ENCODE results near the gene OR10A5.

The OR10A5 gene

DNA sequence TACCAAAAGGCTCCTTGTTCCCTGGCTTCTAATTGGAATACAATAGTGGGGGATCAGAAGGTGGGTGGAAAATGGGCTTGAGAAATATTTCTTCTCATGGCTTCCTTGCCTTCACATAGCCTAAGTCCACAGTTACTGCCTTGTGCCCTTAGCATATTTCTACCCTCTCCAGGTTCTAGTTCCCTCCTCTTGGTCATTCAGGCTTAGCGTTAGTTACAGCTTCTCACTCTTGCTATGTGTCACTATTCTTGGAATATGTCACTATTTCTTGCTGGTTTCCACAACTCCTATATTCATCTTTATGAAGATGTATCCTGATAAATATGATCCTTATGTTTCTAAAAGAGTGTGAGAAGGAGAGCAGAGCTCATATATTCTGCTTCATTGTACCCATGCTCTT lies 44.4 kb downstream of the OR10A5 start:
- Histone ChIP-seq H3K4me1 (ENCODE audit: control insufficient read depth in 1 of 2, insufficient read depth in 1 of 2, low read depth in 1 of 2, low read length in 1 of 2) (no peaks in the 10 kb centered on the region), H3K36me3 (no peaks in the 10 kb centered on the region), H3K27ac (no peak overlapping the region), H3K4me3 (ENCODE audit: low read depth in 1 of 2, low read length in 1 of 2) (no peak overlapping the region), H3K27me3 (no peaks in the 10 kb centered on the region), H3K9me3 (no peaks in the 10 kb centered on the region)
- TF ChIP-seq, protein P1, sequence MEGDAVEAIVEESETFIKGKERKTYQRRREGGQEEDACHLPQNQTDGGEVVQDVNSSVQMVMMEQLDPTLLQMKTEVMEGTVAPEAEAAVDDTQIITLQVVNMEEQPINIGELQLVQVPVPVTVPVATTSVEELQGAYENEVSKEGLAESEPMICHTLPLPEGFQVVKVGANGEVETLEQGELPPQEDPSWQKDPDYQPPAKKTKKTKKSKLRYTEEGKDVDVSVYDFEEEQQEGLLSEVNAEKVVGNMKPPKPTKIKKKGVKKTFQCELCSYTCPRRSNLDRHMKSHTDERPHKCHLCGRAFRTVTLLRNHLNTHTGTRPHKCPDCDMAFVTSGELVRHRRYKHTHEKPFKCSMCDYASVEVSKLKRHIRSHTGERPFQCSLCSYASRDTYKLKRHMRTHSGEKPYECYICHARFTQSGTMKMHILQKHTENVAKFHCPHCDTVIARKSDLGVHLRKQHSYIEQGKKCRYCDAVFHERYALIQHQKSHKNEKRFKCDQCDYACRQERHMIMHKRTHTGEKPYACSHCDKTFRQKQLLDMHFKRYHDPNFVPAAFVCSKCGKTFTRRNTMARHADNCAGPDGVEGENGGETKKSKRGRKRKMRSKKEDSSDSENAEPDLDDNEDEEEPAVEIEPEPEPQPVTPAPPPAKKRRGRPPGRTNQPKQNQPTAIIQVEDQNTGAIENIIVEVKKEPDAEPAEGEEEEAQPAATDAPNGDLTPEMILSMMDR (IDR thresholded peaks at IDR 0.05): no peak

DNA sequence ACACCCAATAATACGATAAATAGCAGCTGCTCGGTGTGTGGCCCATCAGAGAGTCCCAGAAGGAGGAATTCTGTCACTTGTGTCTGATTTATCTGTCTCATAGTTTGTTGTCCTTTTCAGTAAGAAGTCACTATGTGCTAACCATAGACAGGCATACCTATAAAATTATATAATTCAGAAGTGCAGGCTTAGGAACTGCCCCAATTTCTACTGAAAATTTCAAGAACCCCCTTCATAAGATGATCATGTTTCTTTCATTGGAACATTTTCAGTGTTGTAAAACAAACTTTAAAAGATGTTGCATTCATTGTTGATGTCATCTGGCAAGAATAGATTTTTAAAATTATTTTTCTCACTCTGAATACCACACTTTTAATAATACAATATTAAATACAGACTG lies 46.9 kb downstream of the OR10A5 start, which contains the start of gene OR2D2:
Gene OR2D2, minus strand, starts transcription at position 101 of the 400 bp plus-strand sequence. Its CDS starts 0 bp downstream, at position 101.
- no peaks in the 10 kb centered on the region for H3K27me3 ChIP-seq
- no peaks in the 10 kb centered on the region for H3K9me3 ChIP-seq

DNA sequence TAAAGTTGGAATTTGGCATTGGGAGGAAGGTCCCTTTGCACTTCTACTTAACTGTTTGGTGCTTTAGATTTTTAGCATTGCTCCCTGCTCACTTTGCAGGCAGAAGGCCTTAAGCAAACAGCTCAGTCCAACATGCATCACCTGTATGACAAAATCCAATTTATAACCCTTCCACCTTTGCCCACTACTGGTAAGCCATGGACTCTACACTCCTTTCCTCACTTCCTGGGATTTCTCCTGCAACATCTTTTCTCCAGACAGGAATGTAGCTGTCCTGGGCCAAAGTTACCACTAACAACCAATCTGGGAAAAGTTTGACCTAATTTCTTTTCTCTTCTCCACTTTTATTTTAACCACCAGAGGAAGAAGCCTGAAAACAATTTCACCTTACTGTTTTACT lies 48.6 kb downstream of the OR10A5 start:
- H3K36me3 ChIP-seq: no peaks in the 10 kb centered on the region
- no peak overlapping the region for H3K27ac ChIP-seq
- H3K9me3 ChIP-seq: no peaks in the 10 kb centered on the region
- no peaks in the 10 kb centered on the region for H3K27me3 ChIP-seq
- no peak overlapping the region for H3K4me3 ChIP-seq (ENCODE audit: low read depth in 1 of 2, low read length in 1 of 2)
- no peaks in the 10 kb centered on the region for H3K4me1 ChIP-seq (ENCODE audit: control insufficient read depth in 1 of 2, insufficient read depth in 1 of 2, low read depth in 1 of 2, low read length in 1 of 2)
- TF ChIP-seq, protein P1 (IDR thresholded peaks at IDR 0.05): no peak

More for the DNA sequence above, 46.9 kb downstream of the OR10A5 start, which contains the start of gene OR2D2:
- no peak within 1 kb of the TSS for H3K27ac ChIP-seq
- no peaks in the 10 kb centered on the region for H3K36me3 ChIP-seq
- no peak within 1 kb of the TSS for H3K4me3 ChIP-seq (ENCODE audit: low read depth in 1 of 2, low read length in 1 of 2)
- TF ChIP-seq, protein P1 (IDR thresholded peaks at IDR 0.05): no peak
- no peaks in the 10 kb centered on the region for H3K4me1 ChIP-seq (ENCODE audit: control insufficient read depth in 1 of 2, insufficient read depth in 1 of 2, low read depth in 1 of 2, low read length in 1 of 2)

DNA sequence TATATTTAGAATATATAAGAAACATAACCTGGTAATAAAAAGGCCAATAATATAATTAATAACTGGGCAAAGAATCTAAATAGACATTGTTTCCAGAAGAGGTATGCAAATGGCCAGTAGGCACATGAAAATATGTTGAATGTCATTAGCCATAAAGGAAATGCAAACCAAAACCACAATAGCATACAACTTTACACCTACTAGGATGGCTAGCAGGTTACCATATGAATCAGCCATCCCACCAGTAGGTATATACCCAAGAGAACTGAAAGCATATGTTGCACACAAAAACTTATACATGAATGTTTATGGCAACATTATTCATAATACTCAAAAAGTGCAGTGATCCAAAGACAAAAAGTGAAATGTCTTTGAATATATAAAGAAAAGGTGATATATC lies 49.5 kb downstream of the OR10A5 start:
- no peaks in the 10 kb centered on the region for H3K27me3 ChIP-seq
- TF ChIP-seq, protein P1 (IDR thresholded peaks at IDR 0.05): no peak
- no peak overlapping the region for H3K27ac ChIP-seq
- no peaks in the 10 kb centered on the region for H3K9me3 ChIP-seq
- no peaks in the 10 kb centered on the region for H3K4me1 ChIP-seq (ENCODE audit: control insufficient read depth in 1 of 2, insufficient read depth in 1 of 2, low read depth in 1 of 2, low read length in 1 of 2)
- no peak overlapping the region for H3K4me3 ChIP-seq (ENCODE audit: low read depth in 1 of 2, low read length in 1 of 2)
- H3K36me3 ChIP-seq: no peaks in the 10 kb centered on the region

Data from neutrophil (primary cell).